Mesenchymal stem cell (in vitro differentiated cells and primary cell): ENCODE results near the gene TENM4.

Experiments used
- DNase-seq: peaks from one replicate; pipeline ENCODE4 v3.0.0-alpha.2; 2013
- H2AFZ ChIP-seq: one replicate; pipeline ENCODE4 v1.6.1; 2013; ENCODE audit warnings: low read depth, mild to moderate bottlenecking, control low read depth, inconsistent platforms, low read length, moderate library complexity
- H2AK5ac ChIP-seq: 2 replicates; pipeline ENCODE4 v1.6.1; 2013; ENCODE audit warnings: low read length, moderate library complexity, mild to moderate bottlenecking, inconsistent platforms; ENCODE audit not compliant: severe bottlenecking
- H2BK120ac ChIP-seq: one replicate; pipeline ENCODE4 v1.6.1; 2013; ENCODE audit warnings: low read depth, mild to moderate bottlenecking, inconsistent platforms, low read length, moderate library complexity
- H2BK12ac ChIP-seq, 2 experiments: one replicate each; pipeline ENCODE4 v1.6.1; 2013; ENCODE audit warnings: inconsistent platforms in 2 of 2, low read length in 2 of 2, mild to moderate bottlenecking in 2 of 2, moderate library complexity in 2 of 2, control low read depth in 1 of 2
- H2BK15ac ChIP-seq: one replicate; pipeline ENCODE4 v1.6.1; 2013; ENCODE audit warnings: mild to moderate bottlenecking, low read depth, inconsistent platforms; ENCODE audit not compliant: poor library complexity, severe bottlenecking
- H2BK5ac ChIP-seq: 2 replicates; pipeline ENCODE4 v1.6.1; 2013; ENCODE audit warnings: low read depth, mild to moderate bottlenecking, low read length, control low read depth, inconsistent platforms; ENCODE audit not compliant: poor library complexity, severe bottlenecking
- H3K14ac ChIP-seq, 2 experiments: one replicate each; pipeline ENCODE4 v1.6.1; 2013; ENCODE audit warnings: inconsistent platforms in 2 of 2, low read length in 2 of 2, control low read depth in 1 of 2, mild to moderate bottlenecking in 1 of 2, moderate library complexity in 1 of 2
- H3K18ac ChIP-seq, 2 experiments: one replicate each; pipeline ENCODE4 v1.6.1; 2013; ENCODE audit warnings: inconsistent platforms in 2 of 2, low read length in 2 of 2, control low read depth in 1 of 2, low read depth in 1 of 2, mild to moderate bottlenecking in 1 of 2
- H3K23ac ChIP-seq, 2 experiments: one replicate each; pipeline ENCODE4 v1.6.1; 2013; ENCODE audit warnings: inconsistent platforms in 2 of 2, low read length in 2 of 2, mild to moderate bottlenecking in 2 of 2, moderate library complexity in 2 of 2, control low read depth in 1 of 2
- H3K27ac ChIP-seq: 2 replicates; pipeline ENCODE4 v1.5.1; 2013; ENCODE audit warnings: mild to moderate bottlenecking, moderate library complexity, low read length, control low read depth, inconsistent platforms; ENCODE audit not compliant: poor library complexity, severe bottlenecking
- H3K27me3 ChIP-seq, 2 experiments: 2 replicates each; pipeline versions ENCODE4 v1.6.1 to v1.7.0; 2013; ENCODE audit warnings: low read length in 2 of 2, mild to moderate bottlenecking in 2 of 2, moderate library complexity in 2 of 2, control low read depth in 1 of 2, inconsistent platforms in 1 of 2; ENCODE audit not compliant: control insufficient read depth in 1 of 2, insufficient read depth in 1 of 2
- H3K36me3 ChIP-seq, 2 experiments: 2 replicates each; pipeline versions ENCODE4 v1.6.1 to v1.7.0; 2013; ENCODE audit warnings: low read length in 2 of 2, control low read depth in 1 of 2, inconsistent platforms in 1 of 2, low read depth in 1 of 2, mild to moderate bottlenecking in 1 of 2; ENCODE audit not compliant: insufficient read depth in 2 of 2, control insufficient read depth in 1 of 2
- H3K4ac ChIP-seq, 2 experiments: one replicate each; pipeline ENCODE4 v1.6.1; 2013; ENCODE audit warnings: inconsistent platforms in 2 of 2, low read length in 2 of 2, mild to moderate bottlenecking in 2 of 2, moderate library complexity in 2 of 2, control low read depth in 1 of 2, low read depth in 1 of 2
- H3K4me1 ChIP-seq: 2 replicates; pipeline ENCODE4 v1.6.1; 2013; ENCODE audit warnings: low read depth, low read length, control low read depth; ENCODE audit not compliant: control insufficient read depth, insufficient read depth
- H3K4me2 ChIP-seq: 2 replicates; pipeline ENCODE4 v1.6.1; 2013; ENCODE audit warnings: low read length, mild to moderate bottlenecking, inconsistent platforms; ENCODE audit not compliant: poor library complexity, severe bottlenecking
- H3K4me3 ChIP-seq, 2 experiments: 2 replicates each; pipeline versions ENCODE4 v1.5.1 to v1.7.0; 2013; ENCODE audit warnings: low read length in 2 of 2, mild to moderate bottlenecking in 2 of 2, control low read depth in 1 of 2, low read depth in 1 of 2; ENCODE audit not compliant: insufficient read depth in 1 of 2
- H3K79me1 ChIP-seq: replicated peaks from 2 replicates; pipeline ENCODE4 v1.6.1; 2013; ENCODE audit warnings: mild to moderate bottlenecking, control low read depth, low read length, inconsistent platforms; ENCODE audit not compliant: poor library complexity, severe bottlenecking
- H3K9ac ChIP-seq: 2 replicates; pipeline ENCODE4 v1.7.0; 2013; ENCODE audit warnings: mild to moderate bottlenecking, low read length, moderate library complexity
- H3K9me3 ChIP-seq: 2 replicates; pipeline ENCODE4 v1.7.0; 2013; ENCODE audit warnings: mild to moderate bottlenecking, low read length; ENCODE audit not compliant: control insufficient read depth
- H4K8ac ChIP-seq: one replicate; pipeline ENCODE4 v1.6.1; 2013; ENCODE audit warnings: inconsistent platforms, mild to moderate bottlenecking, low read length, moderate library complexity
- H4K91ac ChIP-seq: one replicate; pipeline ENCODE4 v1.6.1; 2013; ENCODE audit warnings: mild to moderate bottlenecking, low read length, inconsistent platforms
- WGBS: methylation state at CpG from one replicate; pipeline ENCODE4 v1.1.7; 2013; ENCODE audit warnings: mixed read lengths; 5-methylcytosine and 5-hydroxymethylcytosine counted together

The TENM4 gene

DNA sequence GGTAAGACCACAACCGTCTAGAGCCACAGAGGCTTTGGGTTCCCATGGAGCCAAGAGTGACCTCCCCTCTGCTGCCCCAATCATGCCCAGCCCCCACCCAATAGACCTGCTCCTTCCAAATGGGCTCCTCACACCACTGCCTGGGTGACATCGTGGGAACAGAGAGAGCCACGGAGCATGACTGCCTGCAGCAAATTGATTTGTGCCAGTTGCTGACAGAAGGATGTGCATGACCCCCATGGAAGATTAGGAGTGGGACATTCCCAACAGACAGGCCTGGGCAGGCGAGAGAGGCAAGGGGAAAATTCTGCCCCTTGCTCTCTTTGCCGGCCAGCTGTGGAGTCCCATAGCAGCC is 88.5 kb downstream of the TENM4 start:
- no peaks in the 10 kb centered on the region for H3K27me3 ChIP-seq
- H2BK120ac ChIP-seq, result no peak overlapping the region
- no peak overlapping the region for H2BK15ac ChIP-seq
- no peaks in the 10 kb centered on the region for H3K79me1 ChIP-seq
- no peak overlapping the region for H3K14ac ChIP-seq
- no peak overlapping the region for H2AFZ ChIP-seq
- H3K4ac ChIP-seq, result no peak overlapping the region
- H3K4me2 ChIP-seq, result no peak overlapping the region
- H3K4me3 ChIP-seq, result no peak overlapping the region
- no peak overlapping the region for H4K91ac ChIP-seq
- no peak overlapping the region for H3K18ac ChIP-seq
- 53% methylated on average over 5 of the region's 5 CpGs for WGBS
- DNase-seq, result no peak
- no peak overlapping the region for H2AK5ac ChIP-seq
- no peak overlapping the region for H3K23ac ChIP-seq
- H2BK5ac ChIP-seq, result no peak overlapping the region
- no peak overlapping the region for H3K9ac ChIP-seq
- H3K27ac ChIP-seq, result no peak overlapping the region
- no peaks in the 10 kb centered on the region for H3K4me1 ChIP-seq
- H3K36me3 ChIP-seq, result no peaks in the 10 kb centered on the region
- H4K8ac ChIP-seq, result no peak overlapping the region
- no peaks in the 10 kb centered on the region for H3K9me3 ChIP-seq
- H2BK12ac ChIP-seq, result no peak overlapping the region

DNA sequence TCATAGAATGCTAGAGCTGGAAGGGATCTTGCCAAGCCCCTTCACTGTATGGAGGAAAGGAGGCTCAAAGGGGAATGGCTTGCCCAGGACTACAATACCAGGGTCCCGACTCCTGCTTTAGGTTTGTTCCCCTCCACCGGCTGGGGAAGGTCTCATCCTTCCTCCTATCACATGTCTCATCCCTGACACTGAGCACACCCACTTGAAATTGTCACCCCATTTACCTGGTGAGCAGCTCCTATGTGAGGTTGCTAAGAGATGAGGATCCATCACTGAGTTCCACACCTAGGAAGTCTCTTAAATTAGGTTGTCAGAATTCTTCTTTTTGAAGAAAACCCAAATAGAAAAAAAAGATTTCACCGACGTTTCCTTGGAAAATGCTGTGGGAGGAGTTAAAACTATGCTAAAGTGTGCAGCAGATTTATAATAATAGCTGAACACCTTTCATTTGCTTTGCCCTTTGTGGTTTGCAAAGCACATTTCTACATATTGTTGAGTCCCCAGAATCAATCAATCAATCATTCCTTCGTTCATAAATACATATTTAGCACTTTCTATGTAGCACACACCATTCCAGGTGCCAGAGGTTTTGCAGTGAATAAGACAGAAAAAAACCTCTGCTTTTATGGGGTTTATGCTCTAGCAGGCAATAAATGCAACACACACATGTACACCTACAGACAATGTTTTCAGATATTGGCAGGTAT is 91.7 kb downstream of the TENM4 start:
- no peak overlapping the region for H4K91ac ChIP-seq
- no peak for DNase-seq
- no peak overlapping the region for H2BK12ac ChIP-seq
- H3K4me1 ChIP-seq, result no peaks in the 10 kb centered on the region
- H2AFZ ChIP-seq, result no peak overlapping the region
- no peak overlapping the region for H2BK15ac ChIP-seq
- H3K18ac ChIP-seq, result no peak overlapping the region
- peak overlapping the region; percentile 79 for H2BK5ac ChIP-seq
- no peak overlapping the region for H3K14ac ChIP-seq
- H3K4ac ChIP-seq, result no peak overlapping the region
- no peak overlapping the region for H3K4me3 ChIP-seq
- no peaks in the 10 kb centered on the region for H3K36me3 ChIP-seq
- no peak overlapping the region for H3K27ac ChIP-seq
- WGBS, result 78% methylated on average over 4 of the region's 5 CpGs
- no peak overlapping the region for H3K23ac ChIP-seq
- H2AK5ac ChIP-seq, result no peak overlapping the region
- H4K8ac ChIP-seq, result no peak overlapping the region
- no peak overlapping the region for H3K4me2 ChIP-seq
- H2BK120ac ChIP-seq, result no peak overlapping the region
- H3K79me1 ChIP-seq, result no peaks in the 10 kb centered on the region
- no peaks in the 10 kb centered on the region for H3K9me3 ChIP-seq
- no peak overlapping the region for H3K9ac ChIP-seq
- no peaks in the 10 kb centered on the region for H3K27me3 ChIP-seq

DNA sequence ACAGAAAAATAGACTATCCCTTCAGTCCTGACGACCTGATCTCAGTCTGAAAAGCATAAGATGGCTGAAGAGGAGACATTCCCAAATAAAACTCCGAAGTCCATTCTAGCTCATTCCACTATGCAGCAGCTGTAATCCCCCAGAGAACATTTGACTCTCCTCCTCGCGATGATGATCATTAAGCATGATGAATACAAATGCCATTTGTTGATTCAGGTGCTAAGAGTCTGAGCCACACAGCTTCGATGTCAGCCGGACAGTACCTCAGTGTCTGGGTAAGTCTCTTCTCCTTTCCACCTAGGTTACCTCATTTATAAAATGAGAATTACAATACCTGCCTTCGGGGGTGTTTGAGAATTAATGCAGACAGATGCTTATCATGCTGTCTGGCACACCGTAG is 94.8 kb downstream of the TENM4 start:
- 83% methylated on average over 6 of the region's 8 CpGs for WGBS
- Histone ChIP-seq H3K9ac (no peak overlapping the region), H3K14ac (no peak overlapping the region)

DNA sequence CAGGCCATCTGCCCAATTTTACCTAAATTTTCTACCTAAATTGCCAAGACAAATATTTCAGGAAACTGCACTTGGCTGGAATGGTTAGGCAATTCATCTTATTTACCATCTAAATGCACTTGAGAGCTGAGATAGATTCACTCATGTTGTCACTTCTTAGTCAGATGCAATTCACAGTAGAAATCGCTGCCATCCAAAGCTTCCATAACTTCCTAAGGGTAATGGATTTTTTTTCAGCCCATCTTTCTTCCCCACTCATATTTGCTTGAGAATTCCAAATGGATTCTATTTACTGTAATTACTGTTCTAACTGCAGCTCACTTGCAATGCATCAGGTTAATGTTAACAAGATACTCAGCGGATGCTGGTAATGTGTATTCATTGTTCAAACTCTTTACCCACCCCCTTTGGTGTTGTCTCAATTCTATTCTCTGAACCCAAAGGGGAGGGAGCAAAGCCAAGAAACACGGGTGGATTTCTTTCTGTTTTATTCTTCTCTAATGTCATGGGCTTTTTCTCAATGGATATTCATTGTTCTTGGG is 96.0 kb downstream of the TENM4 start:
- H4K8ac ChIP-seq, result no peak overlapping the region
- H3K27me3 ChIP-seq, result no peaks in the 10 kb centered on the region
- H3K18ac ChIP-seq, result no peak overlapping the region
- no peak overlapping the region for H2AK5ac ChIP-seq
- H3K14ac ChIP-seq, result no peak overlapping the region
- no peak overlapping the region for H2BK5ac ChIP-seq
- no peaks in the 10 kb centered on the region for H3K79me1 ChIP-seq
- no peak overlapping the region for H2BK120ac ChIP-seq
- H2AFZ ChIP-seq, result no peak overlapping the region
- no peak overlapping the region for H3K27ac ChIP-seq
- WGBS, result 79% methylated on average over 3 of the region's 3 CpGs
- no peak overlapping the region for H3K9ac ChIP-seq
- H3K4ac ChIP-seq, result no peak overlapping the region
- H3K4me2 ChIP-seq, result no peak overlapping the region
- H3K4me1 ChIP-seq, result peaks cover 3% of the 10 kb centered on the region
- H2BK12ac ChIP-seq, result no peak overlapping the region
- no peak overlapping the region for H3K23ac ChIP-seq
- H2BK15ac ChIP-seq, result no peak overlapping the region
- no peaks in the 10 kb centered on the region for H3K36me3 ChIP-seq
- H4K91ac ChIP-seq, result no peak overlapping the region
- no peaks in the 10 kb centered on the region for H3K9me3 ChIP-seq
- DNase-seq, result no peak
- no peak overlapping the region for H3K4me3 ChIP-seq

More for the DNA sequence above, 94.8 kb downstream of the TENM4 start:
- Histone ChIP-seq H3K23ac (no peak overlapping the region), H2BK5ac (no peak overlapping the region), H2BK120ac (no peak overlapping the region), H4K91ac (no peak overlapping the region), H3K18ac (no peak overlapping the region), H2BK15ac (no peak overlapping the region), H3K79me1 (no peaks in the 10 kb centered on the region), H3K27me3 (no peaks in the 10 kb centered on the region), H3K4me1 (peaks cover 3% of the 10 kb centered on the region), H3K36me3 (no peaks in the 10 kb centered on the region), H3K4ac (no peak overlapping the region), H3K4me3 (no peak overlapping the region), H2BK12ac (no peak overlapping the region), H4K8ac (no peak overlapping the region), H3K27ac (no peak overlapping the region), H3K4me2 (no peak overlapping the region), H2AK5ac (no peak overlapping the region), H3K9me3 (no peaks in the 10 kb centered on the region), H2AFZ (no peak overlapping the region)
- DNase-seq, result no peak
